Measurements from ENCODE around the gene B3GNT3.

Gene B3GNT3

DNA sequence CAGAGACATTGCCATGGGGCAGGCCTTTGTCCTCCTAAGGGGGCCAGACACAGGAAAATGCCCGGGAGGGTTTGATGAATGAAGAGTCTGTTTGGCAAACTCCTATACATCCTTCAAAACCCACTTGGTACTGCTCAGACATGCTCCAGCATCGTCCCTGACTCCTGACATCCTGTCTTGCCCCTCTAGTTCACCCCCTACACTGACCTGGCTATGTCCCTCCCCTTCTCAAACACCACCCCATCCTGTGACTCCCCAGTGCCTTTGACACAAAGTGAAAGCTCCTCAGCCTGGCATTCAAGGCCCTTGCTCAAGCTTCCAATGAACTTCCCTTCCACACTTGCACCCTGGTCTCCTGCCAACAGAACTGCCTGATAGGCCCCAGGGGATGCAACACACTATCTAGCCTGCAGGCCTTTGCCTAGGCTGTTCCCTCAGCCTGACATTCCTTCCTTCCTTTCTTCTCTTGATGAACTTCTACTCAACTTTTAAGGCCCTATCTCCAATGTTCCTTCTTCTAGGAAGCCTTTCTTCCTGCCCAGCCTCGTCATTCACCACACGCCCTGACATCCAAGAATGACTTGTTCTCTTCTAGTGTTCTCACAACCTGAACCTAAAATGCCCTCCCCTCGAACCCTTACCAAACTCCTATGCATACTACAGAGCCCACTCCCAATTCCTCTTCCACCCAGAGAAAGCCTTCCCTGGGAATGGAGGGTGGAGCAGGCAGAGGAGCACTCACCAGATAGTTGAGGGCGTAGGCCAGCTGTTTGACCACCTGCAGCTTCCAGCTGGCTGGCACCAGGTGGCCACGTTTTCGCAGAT is 40.5 kb downstream of the B3GNT3 start:
- no peak for DNase-seq

DNA sequence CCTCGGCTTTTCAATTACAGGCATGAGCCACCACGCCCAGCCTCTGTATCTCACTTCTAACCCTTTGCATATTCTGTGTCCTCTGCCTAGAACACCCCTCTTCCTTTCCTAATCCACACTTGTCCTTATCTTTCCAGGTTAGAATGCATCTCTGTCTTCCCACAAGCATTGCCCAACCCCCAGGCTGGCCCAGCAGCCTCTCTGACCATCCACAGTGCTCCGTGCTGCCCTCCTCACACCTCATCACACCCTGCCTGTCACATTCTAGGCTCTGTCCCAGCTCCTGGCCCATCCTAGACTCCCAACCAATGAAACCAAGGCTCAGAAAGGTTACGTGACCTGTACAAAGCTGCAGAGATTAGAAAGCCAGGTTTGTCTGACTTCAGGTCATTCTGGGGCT is 41.6 kb downstream of the B3GNT3 start:
- DNase-seq, result no peak

DNA sequence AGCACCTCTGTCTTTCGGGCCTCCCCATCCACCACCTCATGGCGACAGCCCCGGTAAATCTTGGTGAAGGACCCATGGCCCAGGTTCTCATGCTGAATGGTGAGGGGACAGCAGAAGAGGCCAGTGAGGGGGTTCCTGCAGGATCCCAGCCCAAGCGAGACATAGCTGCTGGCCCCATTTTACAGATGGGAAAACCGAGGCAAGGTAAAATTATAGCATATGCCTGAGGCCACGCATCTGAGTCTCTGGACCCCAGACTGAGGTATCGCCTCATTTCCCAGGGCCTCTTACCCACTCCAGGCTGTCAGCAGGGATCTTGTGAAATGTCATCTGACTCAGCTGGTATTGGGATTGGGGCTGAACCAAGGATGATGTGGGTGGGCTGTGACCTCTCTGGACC is 43.0 kb downstream of the B3GNT3 start:
- DNase-seq, result no peak

DNA sequence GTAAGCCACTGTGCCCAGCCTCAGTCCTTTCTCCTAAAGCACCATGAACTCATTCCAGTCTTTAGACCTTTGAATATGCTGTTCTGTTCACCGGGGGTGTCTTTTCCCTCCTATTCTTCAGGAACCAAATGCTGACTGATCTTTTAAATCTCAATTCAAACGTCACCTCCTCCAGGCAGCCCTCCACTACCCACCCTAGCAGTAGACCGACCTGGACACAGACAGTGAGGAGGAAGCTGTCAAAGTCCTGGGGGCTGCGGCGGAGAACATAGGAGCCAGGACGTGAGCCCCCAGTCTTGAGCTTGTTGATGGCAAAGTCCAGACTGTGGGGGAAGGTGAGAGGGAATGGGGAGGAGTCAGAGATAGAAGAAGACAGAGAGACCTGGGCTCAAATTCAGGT is 45.1 kb downstream of the B3GNT3 start:
- DNase-seq, result no peak

DNA sequence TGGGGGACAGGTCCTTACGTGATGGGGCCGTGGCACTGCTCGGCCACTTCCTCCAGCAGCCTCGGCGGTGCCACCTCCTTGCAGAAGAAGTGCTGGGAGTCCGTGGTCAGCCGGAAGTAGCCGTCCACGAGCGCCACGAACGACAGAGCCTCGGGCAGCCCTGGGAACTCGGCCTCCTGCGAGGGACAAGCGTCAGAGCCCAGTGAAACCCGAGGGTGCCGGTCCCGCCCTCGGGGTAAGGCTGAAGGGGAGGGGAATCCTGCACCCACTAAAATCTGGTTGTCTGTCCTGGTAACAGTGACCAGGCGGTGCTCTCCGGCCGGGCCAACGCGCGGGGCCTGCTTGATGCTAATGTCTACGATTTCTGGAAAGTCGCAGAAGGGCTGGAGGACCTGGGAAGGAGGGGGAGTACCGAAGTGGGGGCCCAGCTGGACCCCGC is 46.5 kb downstream of the B3GNT3 start:
- no peak for DNase-seq

- DNase-seq, result peak; percentile 88
These were observed 47.1 kb downstream of the B3GNT3 start for GRCh38 chr19:17841810-17842662.

DNA sequence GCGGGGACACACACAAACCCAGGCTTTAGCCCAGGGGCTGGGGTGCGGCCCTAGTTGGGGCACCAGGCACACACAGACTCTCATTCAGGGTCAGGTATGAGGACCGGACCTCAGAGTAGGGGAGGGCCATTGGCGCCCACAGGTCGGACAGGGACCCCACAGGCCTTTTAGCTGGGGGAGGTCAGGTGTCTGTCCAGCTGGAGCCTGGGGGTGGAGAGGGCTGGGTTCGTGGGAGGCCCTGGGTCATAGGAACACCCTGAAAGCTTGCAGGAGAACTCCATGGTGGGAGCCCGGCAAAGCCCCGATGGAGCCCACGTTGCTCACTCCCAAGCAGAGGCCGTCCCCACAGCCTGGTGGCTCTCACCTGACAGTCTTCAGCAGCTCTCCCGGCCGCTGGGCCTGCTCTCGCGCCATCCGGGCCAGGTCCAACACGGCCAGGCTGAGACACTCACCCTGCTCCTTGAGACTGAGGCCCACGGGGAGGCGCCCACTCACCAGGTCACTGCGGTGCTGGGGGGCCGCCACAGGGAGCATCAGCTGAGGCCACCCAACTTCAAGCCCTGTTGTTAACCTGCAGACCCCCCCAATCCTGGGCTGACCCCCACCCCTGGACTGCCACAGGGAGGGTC is 47.8 kb downstream of the B3GNT3 start:
- DNase-seq, result no peak

- DNase-seq, result no peak
These were observed 48.4 kb downstream of the B3GNT3 start for GRCh38 chr19:17843292-17843827.

GRCh38 chr19:17843908-17844490 is 49.1 kb downstream of the B3GNT3 start:
- no peak for DNase-seq

GRCh38 chr19:17846146-17846545 is 51.2 kb downstream of the B3GNT3 start:
- DNase-seq, result no peak

DNA sequence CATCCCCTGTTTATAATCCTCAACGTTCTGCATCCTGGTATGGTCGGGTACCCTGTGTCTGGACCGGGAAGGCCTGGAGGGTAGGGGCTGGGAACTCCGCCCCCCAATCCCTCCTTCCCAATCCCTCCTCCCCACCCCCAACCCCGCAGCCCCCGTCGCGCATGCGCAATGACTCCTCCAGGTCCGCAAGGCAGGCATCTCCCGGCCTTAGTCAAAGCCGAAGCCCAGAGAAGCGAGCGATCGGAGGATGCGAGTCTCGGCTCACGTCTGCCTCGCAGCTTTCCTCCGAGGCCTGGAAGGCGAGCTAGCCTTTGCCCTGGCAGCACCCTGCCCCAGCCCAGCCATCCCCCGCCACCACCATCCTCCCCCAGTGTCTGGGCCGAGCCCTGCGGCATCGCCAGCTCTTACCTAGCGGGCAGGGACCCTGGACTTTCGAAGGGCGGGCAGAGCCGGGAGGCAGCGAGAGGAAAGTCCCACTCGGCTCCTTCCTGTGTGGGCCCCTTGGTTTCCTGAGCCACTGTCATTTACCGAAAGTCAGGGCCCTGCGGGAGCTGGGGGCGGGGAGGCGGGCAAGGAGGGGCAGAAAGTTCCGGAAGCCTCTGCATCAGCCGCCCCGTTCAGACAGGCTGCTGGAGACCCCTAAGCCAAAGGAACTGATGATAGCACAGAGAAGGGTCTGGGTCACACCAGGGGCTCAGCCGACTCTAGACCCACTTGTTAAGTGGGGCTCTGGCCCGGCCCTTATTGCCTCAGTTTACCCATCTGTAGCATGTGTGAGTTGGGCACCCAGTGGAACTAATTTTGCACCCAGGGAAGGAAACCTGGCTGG is 52.8 kb downstream of the B3GNT3 start, which contains the start of gene JAK3:
JAK3 (minus strand) TSS at position 445 of the 829 bp plus-strand sequence. CDS start 3,565 bp downstream, outside the sequence.
- peak; percentile 82 for DNase-seq

DNA sequence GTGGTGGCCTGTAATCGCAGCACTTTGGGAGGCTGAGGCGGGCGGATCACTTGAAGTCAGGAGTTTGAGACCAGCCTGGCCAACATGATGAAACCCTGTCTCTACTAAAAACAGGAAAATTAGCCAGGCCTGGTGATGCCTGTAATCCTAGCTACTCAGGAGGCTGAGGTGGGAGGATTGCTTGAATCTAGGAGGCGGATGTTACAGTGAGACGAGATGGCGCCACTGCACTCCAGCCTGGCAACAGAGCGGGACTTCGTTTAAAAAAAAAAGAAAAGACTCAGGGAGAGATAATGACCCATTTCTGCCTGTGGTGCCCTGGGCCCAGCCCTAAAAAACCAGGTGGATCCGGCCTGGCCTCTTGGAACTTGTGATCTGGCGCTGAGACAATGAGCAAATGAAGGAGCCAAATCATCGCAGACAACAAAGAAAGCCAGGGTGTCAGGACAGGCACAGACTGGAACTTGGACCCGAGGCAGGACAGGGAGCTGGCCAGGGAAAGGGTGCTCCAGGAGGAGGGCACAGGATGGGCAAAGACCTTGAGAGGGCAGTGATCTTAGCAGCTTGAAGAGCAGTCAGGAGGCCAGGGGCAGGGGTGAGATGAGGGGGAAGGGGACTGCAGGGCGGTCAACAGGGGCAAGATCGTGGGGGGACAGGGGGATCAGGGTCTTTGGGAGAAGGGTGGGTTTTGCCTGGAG is 53.8 kb downstream of the B3GNT3 start:
- no peak for DNase-seq

GRCh38 chr19:17854061-17854460 is 59.1 kb downstream of the B3GNT3 start:
- DNase-seq, result no peak

DNA sequence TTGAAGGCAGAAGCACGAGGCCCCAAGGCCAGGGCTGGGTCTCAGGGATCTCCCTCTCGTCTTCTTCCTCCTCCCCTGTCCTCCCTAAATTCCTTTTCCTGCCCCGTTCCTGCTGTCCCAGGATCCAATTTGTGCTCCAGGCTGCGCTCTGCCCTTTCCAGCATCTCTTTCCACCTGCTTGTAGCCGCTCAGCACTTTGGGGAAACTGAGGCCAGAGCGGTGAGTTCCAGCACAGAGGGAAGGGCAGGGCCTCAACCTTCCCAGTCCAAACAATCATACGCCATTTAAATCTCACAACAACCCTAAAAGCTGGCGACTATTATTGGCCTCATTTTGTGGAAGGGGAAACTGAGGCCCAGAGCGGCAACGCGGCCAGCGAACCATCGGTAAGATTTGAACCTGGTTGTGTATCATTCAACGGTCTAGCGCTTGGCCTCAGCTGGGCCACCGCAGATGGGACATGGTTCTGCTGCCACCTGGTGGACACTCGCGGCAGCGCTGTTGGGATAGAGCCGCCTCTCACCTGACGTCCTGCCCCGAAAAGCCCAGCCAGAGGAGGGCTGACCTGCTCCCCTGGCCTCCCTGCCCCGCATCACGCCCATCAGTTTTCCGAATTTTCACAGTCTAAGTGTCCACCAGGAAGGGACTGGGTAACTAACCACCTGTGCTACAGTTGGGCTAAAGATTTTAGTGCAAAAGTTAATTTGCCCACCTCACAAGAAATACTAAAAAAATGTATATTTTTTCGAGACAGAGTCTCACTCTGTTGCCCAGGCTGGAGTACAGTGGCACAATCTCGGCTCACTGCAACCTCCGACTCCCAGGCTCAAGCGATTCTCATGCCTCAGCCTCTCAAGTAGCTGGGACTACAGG is 60.6 kb downstream of the B3GNT3 start:
- DNase-seq, result peak; percentile 59

DNA sequence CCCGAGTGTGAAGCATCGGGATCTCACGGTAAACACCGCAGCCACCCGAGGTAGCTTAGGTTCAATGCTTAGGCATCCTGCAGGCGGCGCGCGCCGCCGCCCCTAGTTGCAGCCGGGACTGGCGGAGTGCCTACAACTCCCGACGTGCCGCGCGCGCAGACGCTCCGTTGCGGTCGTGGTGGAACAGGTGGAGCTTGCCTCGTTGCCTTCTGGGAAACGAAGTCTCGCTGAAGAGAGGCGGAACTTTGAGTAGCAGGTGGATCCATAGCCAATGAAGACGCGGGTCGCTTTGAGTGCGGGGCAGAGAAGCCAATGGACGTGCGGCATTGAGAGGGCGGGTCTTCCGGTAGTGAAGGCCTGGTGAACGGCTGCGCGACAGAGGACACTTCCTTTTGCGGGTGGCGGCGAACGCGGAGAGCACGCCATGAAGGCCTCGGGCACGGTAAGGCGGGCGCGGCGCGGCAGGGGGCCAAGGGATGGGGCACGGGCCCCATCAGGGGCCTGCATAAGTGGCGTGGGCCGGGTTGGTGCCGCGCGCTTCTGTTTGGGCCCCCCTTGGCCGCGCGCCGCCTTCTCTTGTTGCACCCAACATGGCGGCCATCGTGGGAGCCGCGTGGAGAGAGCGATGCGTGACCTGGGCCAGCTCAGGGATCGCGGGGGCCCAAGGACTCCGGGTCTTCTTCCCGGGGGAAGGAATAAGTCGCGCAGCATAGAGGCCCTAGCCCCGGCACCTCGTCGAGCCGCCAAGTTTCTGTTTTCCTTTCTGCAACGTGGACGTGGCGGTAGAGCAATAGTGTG is 64.8 kb downstream of the B3GNT3 start, which contains the start of gene RPL18A:
RPL18A (plus strand) TSS at position 378 of the 798 bp plus-strand sequence; CDS start at position 425, 47 bp downstream.
- DNase-seq, result peak; percentile 100

- no peak for DNase-seq
These were observed 65.5 kb downstream of the B3GNT3 start for GRCh38 chr19:17860331-17860992.

DNA sequence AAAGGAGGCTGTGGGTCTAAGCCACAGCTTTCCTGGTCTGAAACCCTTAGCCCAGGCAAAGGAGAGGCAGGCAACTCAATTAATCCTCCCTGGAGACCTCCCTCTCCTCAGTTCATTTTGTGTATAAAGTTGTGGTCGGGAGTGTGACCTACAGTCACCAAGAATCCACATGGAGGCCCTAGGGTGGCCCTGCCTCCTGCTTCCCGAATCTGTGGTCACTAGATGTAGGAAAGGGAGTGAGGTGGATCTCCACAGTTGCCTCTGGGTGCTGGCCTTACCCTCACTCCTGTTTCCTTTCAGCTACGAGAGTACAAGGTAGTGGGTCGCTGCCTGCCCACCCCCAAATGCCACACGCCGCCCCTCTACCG is 66.0 kb downstream of the B3GNT3 start:
- no peak for DNase-seq

All from fibroblast of upper back skin (primary cell).